Neural cell (in vitro differentiated cells): ENCODE measurements around the gene CARHSP1. TPM values are rescaled to one million over a fixed set of nuclear protein-coding genes. Genes with fewer than 3 reads are reported as not detected.

ENCODE experiments used
- H2AFZ ChIP-seq: fragments of 200-600, 300-800 bp; sonication (generic), shearing (Covaris generic); 2 replicates; pipeline ENCODE4 v1.6.0; 2014; ENCODE audit warnings: low read depth, mild to moderate bottlenecking, antibody characterized with exemption, low read length, moderate library complexity
- H3F3A ChIP-seq: fragments of 200-600 bp; shearing (Covaris generic); 2 replicates; pipeline ENCODE4 v1.6.1; 2016; ENCODE audit warnings: mild to moderate bottlenecking, moderate library complexity, mixed read lengths, antibody characterized with exemption, low read length; ENCODE audit not compliant: insufficient read depth, poor library complexity, severe bottlenecking
- H3K27ac ChIP-seq: fragments of 200-600, 300-800 bp; sonication (generic), shearing (Covaris generic); 2 replicates; pipeline ENCODE4 v1.5.1; 2014; ENCODE audit warnings: mild to moderate bottlenecking, low read length, moderate library complexity
- H3K27me3 ChIP-seq: fragments of 300-800, 200-600 bp; sonication (generic), shearing (Covaris generic); 2 replicates; pipeline ENCODE4 v1.6.0; 2014; ENCODE audit warnings: mild to moderate bottlenecking, low read depth, low read length, moderate library complexity; ENCODE audit not compliant: insufficient read depth
- H3K36me3 ChIP-seq: fragments of 300-800, 200-600 bp; sonication (generic), shearing (Covaris generic); 2 replicates; pipeline ENCODE4 v1.5.1; 2014; ENCODE audit warnings: mild to moderate bottlenecking, antibody characterized with exemption, low read length, moderate library complexity; ENCODE audit not compliant: insufficient read depth
- H3K4me2 ChIP-seq: fragments of 300-800, 200-600 bp; sonication (generic), shearing (Covaris generic); 2 replicates; pipeline ENCODE4 v1.6.0; 2014; ENCODE audit warnings: mild to moderate bottlenecking, low read length
- H3K4me3 ChIP-seq: fragments of 300-800, 200-600 bp; sonication (generic), shearing (Covaris generic); 2 replicates; pipeline ENCODE4 v1.5.1; 2014; ENCODE audit warnings: mild to moderate bottlenecking, low read length, moderate library complexity
- H3K79me2 ChIP-seq: fragments of 200-600 bp; shearing (Covaris generic); replicated peaks from 2 replicates; pipeline ENCODE4 v1.6.0; 2014; ENCODE audit warnings: mild to moderate bottlenecking, low read length, moderate library complexity; ENCODE audit not compliant: insufficient read depth
- H3K9ac ChIP-seq: fragments of 300-800, 200-600 bp; sonication (generic), shearing (Covaris generic); 2 replicates; pipeline ENCODE4 v1.6.1; 2016; ENCODE audit warnings: mild to moderate bottlenecking, low read length, mixed read lengths
- H3K9me2 ChIP-seq: fragments of 200-600 bp; shearing (Covaris generic); 2 replicates; pipeline ENCODE4 v1.6.1; 2016; ENCODE audit warnings: mild to moderate bottlenecking, low read length, mixed read lengths; ENCODE audit not compliant: insufficient read depth
- H3K9me3 ChIP-seq: fragments of 200-600, 300-800 bp; sonication (generic), shearing (Covaris generic); 2 replicates; pipeline ENCODE4 v1.6.1; 2016; ENCODE audit warnings: mild to moderate bottlenecking, mixed run types, low read length, moderate library complexity, mixed read lengths
- H4K20me1 ChIP-seq: fragments of 200-600 bp; shearing (Covaris generic); 2 replicates; pipeline ENCODE4 v1.6.1; 2016; ENCODE audit warnings: mild to moderate bottlenecking, mixed run types; ENCODE audit not compliant: insufficient read depth
- EP300 ChIP-seq: fragments of 450-650 bp; conservative IDR thresholded peaks from 2 replicates; pipeline ENCODE4 v1.6.1; 2014; ENCODE audit warnings: antibody characterized with exemption, mild to moderate bottlenecking, moderate library complexity; ENCODE audit not compliant: poor library complexity, severe bottlenecking
- EZH2 ChIP-seq: fragments of 200-600, 300-800 bp; shearing (Covaris generic), sonication (generic); IDR thresholded peaks from 2 replicates; pipeline ENCODE4 v1.6.1; 2014; ENCODE audit warnings: antibody characterized with exemption, low read length, borderline replicate concordance, mild to moderate bottlenecking; ENCODE audit not compliant: insufficient read depth, poor library complexity, severe bottlenecking
- MXI1 ChIP-seq: fragments of 450-650 bp; conservative IDR thresholded peaks from 2 replicates; pipeline ENCODE4 v1.6.1; 2014; ENCODE audit warnings: antibody characterized with exemption, mild to moderate bottlenecking; ENCODE audit not compliant: poor library complexity, severe bottlenecking
- POLR2AphosphoS5 ChIP-seq: IDR thresholded peaks from 2 replicates; pipeline ENCODE4 v1.6.1; 2012
- RAD21 ChIP-seq: fragments of 450-650 bp; conservative IDR thresholded peaks from 2 replicates; pipeline ENCODE4 v1.6.1; 2014; ENCODE audit warnings: antibody characterized with exemption, mild to moderate bottlenecking, moderate library complexity
- SMC3 ChIP-seq: fragments of 450-650 bp; conservative IDR thresholded peaks from 2 replicates; pipeline ENCODE4 v1.6.1; 2014; ENCODE audit warnings: antibody characterized with exemption, mild to moderate bottlenecking, moderate library complexity; ENCODE audit not compliant: poor library complexity
- TAF1 ChIP-seq: IDR thresholded peaks from 2 replicates; pipeline ENCODE4 v1.6.1; 2012; ENCODE audit warnings: low read depth
- polyA plus RNA-seq: library from polyadenylated mRNA; depleted of rRNA; stranded (reverse); fragments of >200 nt; gene quantifications from 2 replicates; pipeline ENCODE4 v1.2.3, GENCODE V29; 2014
- TF ChIP-seq, protein P1 (sequence below): IDR thresholded peaks from 2 replicates; pipeline ENCODE4 v1.6.1; 2012; ENCODE audit warnings: borderline replicate concordance
- TF ChIP-seq, protein P2 (sequence below): fragments of 450-650 bp; IDR thresholded peaks from 2 replicates; pipeline ENCODE4 v1.5.1; 2014; ENCODE audit warnings: antibody characterized with exemption, mild to moderate bottlenecking, moderate library complexity; ENCODE audit not compliant: poor library complexity, severe bottlenecking

Gene CARHSP1
- polyA plus RNA-seq, 1 donor from 2014 or later = 102 TPM

DNA sequence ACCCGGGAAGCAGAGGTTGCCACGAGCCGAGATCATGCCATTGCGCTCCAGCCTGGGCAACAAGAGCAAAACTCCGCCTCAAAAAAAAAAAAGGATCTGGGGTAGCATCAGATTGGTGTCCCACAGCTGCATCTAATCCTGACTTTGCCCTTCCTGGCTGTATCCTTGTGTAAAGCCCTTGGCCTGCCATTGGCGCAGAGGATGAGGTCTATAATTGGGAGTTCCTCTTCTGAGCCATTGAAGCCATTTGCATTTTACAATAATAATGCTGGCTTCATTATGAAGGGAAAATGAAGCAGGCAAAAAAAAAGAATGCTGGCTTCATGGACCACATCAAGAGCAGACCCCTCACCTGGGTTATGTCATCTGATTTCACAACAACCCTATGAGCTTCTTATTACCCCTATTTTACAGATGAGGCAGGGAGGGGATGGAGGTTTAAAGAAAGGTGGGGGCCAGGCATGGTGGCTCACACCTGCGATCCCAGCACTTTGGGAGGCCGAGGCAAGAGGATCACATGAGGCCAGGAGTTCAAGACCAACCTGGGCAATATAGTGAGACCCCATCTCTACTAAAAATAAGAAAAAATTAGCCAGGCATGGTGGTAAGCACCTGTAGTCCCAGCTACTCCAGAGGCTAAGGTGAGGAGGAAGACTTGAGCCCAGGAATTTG lies 12.2 kb upstream of the CARHSP1 start:
- H3F3A ChIP-seq = no peaks in the 10 kb centered on the region
- H3K27ac ChIP-seq = no peak overlapping the region
- no peak overlapping the region for H2AFZ ChIP-seq
- no peak for TF ChIP-seq EZH2
- TF ChIP-seq POLR2AphosphoS5 = no peak
- no peak for TF ChIP-seq EP300
- TF ChIP-seq, protein P1, sequence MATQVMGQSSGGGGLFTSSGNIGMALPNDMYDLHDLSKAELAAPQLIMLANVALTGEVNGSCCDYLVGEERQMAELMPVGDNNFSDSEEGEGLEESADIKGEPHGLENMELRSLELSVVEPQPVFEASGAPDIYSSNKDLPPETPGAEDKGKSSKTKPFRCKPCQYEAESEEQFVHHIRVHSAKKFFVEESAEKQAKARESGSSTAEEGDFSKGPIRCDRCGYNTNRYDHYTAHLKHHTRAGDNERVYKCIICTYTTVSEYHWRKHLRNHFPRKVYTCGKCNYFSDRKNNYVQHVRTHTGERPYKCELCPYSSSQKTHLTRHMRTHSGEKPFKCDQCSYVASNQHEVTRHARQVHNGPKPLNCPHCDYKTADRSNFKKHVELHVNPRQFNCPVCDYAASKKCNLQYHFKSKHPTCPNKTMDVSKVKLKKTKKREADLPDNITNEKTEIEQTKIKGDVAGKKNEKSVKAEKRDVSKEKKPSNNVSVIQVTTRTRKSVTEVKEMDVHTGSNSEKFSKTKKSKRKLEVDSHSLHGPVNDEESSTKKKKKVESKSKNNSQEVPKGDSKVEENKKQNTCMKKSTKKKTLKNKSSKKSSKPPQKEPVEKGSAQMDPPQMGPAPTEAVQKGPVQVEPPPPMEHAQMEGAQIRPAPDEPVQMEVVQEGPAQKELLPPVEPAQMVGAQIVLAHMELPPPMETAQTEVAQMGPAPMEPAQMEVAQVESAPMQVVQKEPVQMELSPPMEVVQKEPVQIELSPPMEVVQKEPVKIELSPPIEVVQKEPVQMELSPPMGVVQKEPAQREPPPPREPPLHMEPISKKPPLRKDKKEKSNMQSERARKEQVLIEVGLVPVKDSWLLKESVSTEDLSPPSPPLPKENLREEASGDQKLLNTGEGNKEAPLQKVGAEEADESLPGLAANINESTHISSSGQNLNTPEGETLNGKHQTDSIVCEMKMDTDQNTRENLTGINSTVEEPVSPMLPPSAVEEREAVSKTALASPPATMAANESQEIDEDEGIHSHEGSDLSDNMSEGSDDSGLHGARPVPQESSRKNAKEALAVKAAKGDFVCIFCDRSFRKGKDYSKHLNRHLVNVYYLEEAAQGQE = no peak
- no peak for TF ChIP-seq RAD21
- no peak for TF ChIP-seq MXI1
- TF ChIP-seq SMC3 = no peak
- no peak for TF ChIP-seq TAF1
- TF ChIP-seq, protein P2, sequence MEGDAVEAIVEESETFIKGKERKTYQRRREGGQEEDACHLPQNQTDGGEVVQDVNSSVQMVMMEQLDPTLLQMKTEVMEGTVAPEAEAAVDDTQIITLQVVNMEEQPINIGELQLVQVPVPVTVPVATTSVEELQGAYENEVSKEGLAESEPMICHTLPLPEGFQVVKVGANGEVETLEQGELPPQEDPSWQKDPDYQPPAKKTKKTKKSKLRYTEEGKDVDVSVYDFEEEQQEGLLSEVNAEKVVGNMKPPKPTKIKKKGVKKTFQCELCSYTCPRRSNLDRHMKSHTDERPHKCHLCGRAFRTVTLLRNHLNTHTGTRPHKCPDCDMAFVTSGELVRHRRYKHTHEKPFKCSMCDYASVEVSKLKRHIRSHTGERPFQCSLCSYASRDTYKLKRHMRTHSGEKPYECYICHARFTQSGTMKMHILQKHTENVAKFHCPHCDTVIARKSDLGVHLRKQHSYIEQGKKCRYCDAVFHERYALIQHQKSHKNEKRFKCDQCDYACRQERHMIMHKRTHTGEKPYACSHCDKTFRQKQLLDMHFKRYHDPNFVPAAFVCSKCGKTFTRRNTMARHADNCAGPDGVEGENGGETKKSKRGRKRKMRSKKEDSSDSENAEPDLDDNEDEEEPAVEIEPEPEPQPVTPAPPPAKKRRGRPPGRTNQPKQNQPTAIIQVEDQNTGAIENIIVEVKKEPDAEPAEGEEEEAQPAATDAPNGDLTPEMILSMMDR = no peak
- no peak overlapping the region for H3K9ac ChIP-seq
- no peak overlapping the region for H3K4me2 ChIP-seq
- no peaks in the 10 kb centered on the region for H3K9me3 ChIP-seq
- no peaks in the 10 kb centered on the region for H3K36me3 ChIP-seq
- no peaks in the 10 kb centered on the region for H3K9me2 ChIP-seq
- no peaks in the 10 kb centered on the region for H3K79me2 ChIP-seq
- no peaks in the 10 kb centered on the region for H4K20me1 ChIP-seq
- H3K27me3 ChIP-seq = no peaks in the 10 kb centered on the region
- no peak overlapping the region for H3K4me3 ChIP-seq

GRCh38 chr16:8878523-8878911 lies 9.7 kb upstream of the CARHSP1 start:
- TF ChIP-seq, protein P2 = no peak
- TF ChIP-seq EZH2 = no peak
- TF ChIP-seq EP300 = no peak
- no peak for TF ChIP-seq RAD21
- no peak for TF ChIP-seq POLR2AphosphoS5
- TF ChIP-seq, protein P1 = no peak
- no peak for TF ChIP-seq SMC3
- no peak for TF ChIP-seq MXI1
- no peak for TF ChIP-seq TAF1
- no peak overlapping the region for H3K4me2 ChIP-seq
- H2AFZ ChIP-seq = no peak overlapping the region

More at GRCh38 chr16:8878523-8878911, 9.7 kb upstream of the CARHSP1 start:
- H3K9ac ChIP-seq = no peak overlapping the region
- no peaks in the 10 kb centered on the region for H3K9me3 ChIP-seq
- H3K27ac ChIP-seq = no peak overlapping the region
- no peaks in the 10 kb centered on the region for H3K27me3 ChIP-seq
- H3K79me2 ChIP-seq = no peaks in the 10 kb centered on the region
- no peaks in the 10 kb centered on the region for H3K36me3 ChIP-seq
- H3K4me3 ChIP-seq = no peak overlapping the region
- no peaks in the 10 kb centered on the region for H3K9me2 ChIP-seq
- H4K20me1 ChIP-seq = no peaks in the 10 kb centered on the region
- no peaks in the 10 kb centered on the region for H3F3A ChIP-seq
